ENCODE data around the gene CALY.
A peak's percentile ranks its signal among the peaks of the same experiment; 100 is the strongest.

The CALY gene

GRCh38 chr10:133285217-133285616 is 51.5 kb downstream of the CALY start:
- Histone ChIP-seq H3K27me3 (ENCODE audit: control insufficient read depth, insufficient read depth, low read length) (no peaks in the 10 kb centered on the region), H3K36me3 (ENCODE audit: control insufficient read depth, insufficient read depth, low read length) (peaks cover 69% of the 10 kb centered on the region), H3K4me1 (ENCODE audit: control insufficient read depth, insufficient read depth, low read length) (no peaks in the 10 kb centered on the region), H3K9ac (ENCODE audit: low read depth, low read length) (no peak overlapping the region), H3K4me3 (ENCODE audit: low read depth, low read length) (no peak overlapping the region), H3K9me3 (ENCODE audit: control insufficient read depth, insufficient read depth, low read length) (no peaks in the 10 kb centered on the region)

GRCh38 chr10:133283931-133284330 is 52.8 kb downstream of the CALY start:
- H3K36me3 ChIP-seq (ENCODE audit: control insufficient read depth, insufficient read depth, low read length), result peaks cover 72% of the 10 kb centered on the region
- no peak overlapping the region for H3K9ac ChIP-seq (ENCODE audit: low read depth, low read length)
- H3K9me3 ChIP-seq (ENCODE audit: control insufficient read depth, insufficient read depth, low read length), result no peaks in the 10 kb centered on the region

GRCh38 chr10:133282846-133283390 is 53.8 kb downstream of the CALY start:
- Histone ChIP-seq H3K36me3 (ENCODE audit: control insufficient read depth, insufficient read depth, low read length) (peaks cover 65% of the 10 kb centered on the region), H3K4me3 (ENCODE audit: low read depth, low read length) (no peak overlapping the region), H3K27me3 (ENCODE audit: control insufficient read depth, insufficient read depth, low read length) (no peaks in the 10 kb centered on the region)

More at GRCh38 chr10:133283931-133284330, 52.8 kb downstream of the CALY start:
- H3K27me3 ChIP-seq (ENCODE audit: control insufficient read depth, insufficient read depth, low read length), result no peaks in the 10 kb centered on the region
- H3K4me1 ChIP-seq (ENCODE audit: control insufficient read depth, insufficient read depth, low read length), result no peaks in the 10 kb centered on the region
- no peak overlapping the region for H3K4me3 ChIP-seq (ENCODE audit: low read depth, low read length)

GRCh38 chr10:133281628-133282372 is 54.9 kb downstream of the CALY start:
- peaks cover 62% of the 10 kb centered on the region for H3K36me3 ChIP-seq (ENCODE audit: control insufficient read depth, insufficient read depth, low read length)
- H3K4me3 ChIP-seq (ENCODE audit: low read depth, low read length), result no peak overlapping the region
- no peaks in the 10 kb centered on the region for H3K4me1 ChIP-seq (ENCODE audit: control insufficient read depth, insufficient read depth, low read length)
- H3K9ac ChIP-seq (ENCODE audit: low read depth, low read length), result no peak overlapping the region
- no peaks in the 10 kb centered on the region for H3K27me3 ChIP-seq (ENCODE audit: control insufficient read depth, insufficient read depth, low read length)
- H3K9me3 ChIP-seq (ENCODE audit: control insufficient read depth, insufficient read depth, low read length), result no peaks in the 10 kb centered on the region

More at GRCh38 chr10:133282846-133283390, 53.8 kb downstream of the CALY start:
- H3K9ac ChIP-seq (ENCODE audit: low read depth, low read length), result no peak overlapping the region
- H3K4me1 ChIP-seq (ENCODE audit: control insufficient read depth, insufficient read depth, low read length), result no peaks in the 10 kb centered on the region
- H3K9me3 ChIP-seq (ENCODE audit: control insufficient read depth, insufficient read depth, low read length), result no peaks in the 10 kb centered on the region

- Histone ChIP-seq H3K27me3 (ENCODE audit: control insufficient read depth, insufficient read depth, low read length) (peaks cover 2% of the 10 kb centered on the region), H3K36me3 (ENCODE audit: control insufficient read depth, insufficient read depth, low read length) (peaks cover 58% of the 10 kb centered on the region), H3K4me1 (ENCODE audit: control insufficient read depth, insufficient read depth, low read length) (no peaks in the 10 kb centered on the region), H3K9me3 (ENCODE audit: control insufficient read depth, insufficient read depth, low read length) (no peaks in the 10 kb centered on the region), H3K9ac (ENCODE audit: low read depth, low read length) (no peak overlapping the region), H3K4me3 (ENCODE audit: low read depth, low read length) (no peak overlapping the region)
Measured at GRCh38 chr10:133281084-133281483, 55.6 kb downstream of the CALY start.

- Histone ChIP-seq H3K4me3 (ENCODE audit: low read depth, low read length) (no peak overlapping the region), H3K9me3 (ENCODE audit: control insufficient read depth, insufficient read depth, low read length) (no peaks in the 10 kb centered on the region), H3K27me3 (ENCODE audit: control insufficient read depth, insufficient read depth, low read length) (peaks cover 3% of the 10 kb centered on the region), H3K36me3 (ENCODE audit: control insufficient read depth, insufficient read depth, low read length) (peaks cover 57% of the 10 kb centered on the region), H3K4me1 (ENCODE audit: control insufficient read depth, insufficient read depth, low read length) (no peaks in the 10 kb centered on the region), H3K9ac (ENCODE audit: low read depth, low read length) (no peak overlapping the region)
Measured at GRCh38 chr10:133280391-133281059, 56.2 kb downstream of the CALY start.

GRCh38 chr10:133279326-133280226 is 57.1 kb downstream of the CALY start:
- H3K36me3 ChIP-seq (ENCODE audit: control insufficient read depth, insufficient read depth, low read length), result peaks cover 47% of the 10 kb centered on the region

GRCh38 chr10:133278577-133279265 is 58.0 kb downstream of the CALY start:
- Histone ChIP-seq H3K36me3 (ENCODE audit: control insufficient read depth, insufficient read depth, low read length) (peaks cover 39% of the 10 kb centered on the region), H3K9ac (ENCODE audit: low read depth, low read length) (no peak overlapping the region), H3K4me3 (ENCODE audit: low read depth, low read length) (no peak overlapping the region), H3K4me1 (ENCODE audit: control insufficient read depth, insufficient read depth, low read length) (no peaks in the 10 kb centered on the region), H3K27me3 (ENCODE audit: control insufficient read depth, insufficient read depth, low read length) (peaks cover 3% of the 10 kb centered on the region), H3K9me3 (ENCODE audit: control insufficient read depth, insufficient read depth, low read length) (no peaks in the 10 kb centered on the region)

More at GRCh38 chr10:133279326-133280226, 57.1 kb downstream of the CALY start:
- Histone ChIP-seq H3K9me3 (ENCODE audit: control insufficient read depth, insufficient read depth, low read length) (no peaks in the 10 kb centered on the region), H3K4me1 (ENCODE audit: control insufficient read depth, insufficient read depth, low read length) (no peaks in the 10 kb centered on the region), H3K9ac (ENCODE audit: low read depth, low read length) (no peak overlapping the region), H3K27me3 (ENCODE audit: control insufficient read depth, insufficient read depth, low read length) (peaks cover 3% of the 10 kb centered on the region), H3K4me3 (ENCODE audit: low read depth, low read length) (no peak overlapping the region)

- Histone ChIP-seq H3K27me3 (ENCODE audit: control insufficient read depth, insufficient read depth, low read length) (peaks cover 3% of the 10 kb centered on the region), H3K9me3 (ENCODE audit: control insufficient read depth, insufficient read depth, low read length) (no peaks in the 10 kb centered on the region), H3K9ac (ENCODE audit: low read depth, low read length) (no peak overlapping the region), H3K4me3 (ENCODE audit: low read depth, low read length) (no peak overlapping the region), H3K36me3 (ENCODE audit: control insufficient read depth, insufficient read depth, low read length) (peaks cover 35% of the 10 kb centered on the region), H3K4me1 (ENCODE audit: control insufficient read depth, insufficient read depth, low read length) (no peaks in the 10 kb centered on the region)
Measured at GRCh38 chr10:133277993-133278576, 58.6 kb downstream of the CALY start.

- no peaks in the 10 kb centered on the region for H3K4me1 ChIP-seq (ENCODE audit: control insufficient read depth, insufficient read depth, low read length)
- H3K4me3 ChIP-seq (ENCODE audit: low read depth, low read length), result no peak overlapping the region
- peaks cover 29% of the 10 kb centered on the region for H3K36me3 ChIP-seq (ENCODE audit: control insufficient read depth, insufficient read depth, low read length)
- no peaks in the 10 kb centered on the region for H3K9me3 ChIP-seq (ENCODE audit: control insufficient read depth, insufficient read depth, low read length)
- peaks cover 3% of the 10 kb centered on the region for H3K27me3 ChIP-seq (ENCODE audit: control insufficient read depth, insufficient read depth, low read length)
- peak overlapping the region; percentile 26 for H3K9ac ChIP-seq (ENCODE audit: low read depth, low read length)
Measured at GRCh38 chr10:133277277-133277992, 59.3 kb downstream of the CALY start.
